A549 (cell line): ENCODE results near the gene CUTA.
A peak's percentile ranks its signal among the peaks of the same experiment; 100 is the strongest.

Experiments
- BHLHE40 ChIP-seq: IDR thresholded peaks from 2 replicates; pipeline ENCODE4 v1.6.1; 2012; ENCODE audit warnings: low read depth, low read length, inconsistent platforms
- NFE2L2 ChIP-seq: fragments of 150-350 bp; conservative IDR thresholded peaks from 2 replicates; pipeline ENCODE4 v1.6.1; 2014; ENCODE audit warnings: low read length
- RAD21 ChIP-seq, 2 experiments: fragments of >200 bp in 1 of 2; sonication (Bioruptor Twin) in 1 of 2; formaldehyde crosslinking in 1 of 2; IDR thresholded peaks in 1 of 2; conservative IDR thresholded peaks in 1 of 2; 2 replicates in 1 of 2; 3 replicates in 1 of 2; pipeline ENCODE4 v1.6.1; 2012 to 2018; ENCODE audit warnings: inconsistent platforms in 1 of 2
- SMC3 ChIP-seq: fragments of >200 bp; sonication (Bioruptor Twin); formaldehyde crosslinking; IDR thresholded peaks from 3 replicates; pipeline ENCODE4 v1.6.1; 2018; ENCODE audit warnings: inconsistent platforms
- TF ChIP-seq, protein P1 (sequence below): fragments of >200 bp; sonication (Bioruptor Twin); formaldehyde crosslinking; IDR thresholded peaks from 3 replicates; pipeline ENCODE4 v1.5.1; 2016
- TF ChIP-seq, protein P2 (sequence below): fragments of 450-650 bp; IDR thresholded peaks from 2 replicates; pipeline ENCODE4 v1.6.1; 2014; ENCODE audit warnings: antibody characterized with exemption

DNA sequence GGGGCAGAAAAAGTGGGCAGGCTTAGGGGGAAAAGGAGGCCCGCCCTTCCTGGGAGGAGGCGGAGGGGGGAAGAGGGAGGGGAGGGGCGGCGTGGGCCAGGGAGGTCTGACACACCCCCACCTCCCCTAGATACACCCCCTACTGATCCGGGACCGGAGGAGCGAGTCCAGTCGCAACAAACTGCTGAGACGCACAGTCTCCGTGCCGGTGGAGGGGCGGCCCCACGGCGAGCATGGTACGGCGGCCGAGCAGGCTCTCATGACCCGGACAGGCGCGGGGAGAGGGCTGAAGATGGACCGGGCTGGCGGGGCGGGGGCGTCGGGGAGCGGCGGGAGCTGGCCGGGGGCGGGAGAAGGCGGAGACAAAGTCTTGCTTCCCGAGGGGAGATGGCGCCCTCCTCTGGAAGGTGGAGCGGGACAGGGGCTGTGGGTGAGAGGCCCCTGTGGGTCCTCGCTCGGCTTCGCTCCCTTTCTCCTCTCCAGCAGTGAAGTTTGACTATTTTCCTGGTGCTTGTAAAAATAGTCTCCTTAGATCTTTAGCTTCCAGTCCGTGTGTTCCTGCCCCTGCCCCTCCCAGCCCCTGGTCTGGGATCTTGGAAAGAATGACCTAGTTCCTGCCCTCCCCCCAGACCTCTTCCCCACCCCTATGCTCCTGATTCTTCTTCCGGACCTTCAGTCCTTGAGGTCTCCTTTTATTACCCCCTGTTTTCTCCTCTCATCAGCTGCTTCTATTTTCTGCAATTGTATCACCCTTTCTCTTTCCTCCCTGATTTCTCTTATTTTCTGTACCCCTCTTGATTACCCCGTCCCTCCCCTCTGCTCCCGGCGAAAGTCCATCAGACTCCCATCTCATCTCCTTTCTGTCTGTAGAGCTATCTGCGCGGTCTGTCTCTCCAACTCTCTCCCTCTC is 8.0 kb upstream of the CUTA start:
- TF ChIP-seq, protein P1, sequence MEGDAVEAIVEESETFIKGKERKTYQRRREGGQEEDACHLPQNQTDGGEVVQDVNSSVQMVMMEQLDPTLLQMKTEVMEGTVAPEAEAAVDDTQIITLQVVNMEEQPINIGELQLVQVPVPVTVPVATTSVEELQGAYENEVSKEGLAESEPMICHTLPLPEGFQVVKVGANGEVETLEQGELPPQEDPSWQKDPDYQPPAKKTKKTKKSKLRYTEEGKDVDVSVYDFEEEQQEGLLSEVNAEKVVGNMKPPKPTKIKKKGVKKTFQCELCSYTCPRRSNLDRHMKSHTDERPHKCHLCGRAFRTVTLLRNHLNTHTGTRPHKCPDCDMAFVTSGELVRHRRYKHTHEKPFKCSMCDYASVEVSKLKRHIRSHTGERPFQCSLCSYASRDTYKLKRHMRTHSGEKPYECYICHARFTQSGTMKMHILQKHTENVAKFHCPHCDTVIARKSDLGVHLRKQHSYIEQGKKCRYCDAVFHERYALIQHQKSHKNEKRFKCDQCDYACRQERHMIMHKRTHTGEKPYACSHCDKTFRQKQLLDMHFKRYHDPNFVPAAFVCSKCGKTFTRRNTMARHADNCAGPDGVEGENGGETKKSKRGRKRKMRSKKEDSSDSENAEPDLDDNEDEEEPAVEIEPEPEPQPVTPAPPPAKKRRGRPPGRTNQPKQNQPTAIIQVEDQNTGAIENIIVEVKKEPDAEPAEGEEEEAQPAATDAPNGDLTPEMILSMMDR: peak; percentile 64
- TF ChIP-seq NFE2L2 (no peak), RAD21 (conservative IDR thresholded peaks at IDR 0.05 in 1 of 2, IDR thresholded peaks at IDR 0.05 in 1 of 2) (peak; percentile 63 to 75), BHLHE40 (no peak), SMC3 (peak; percentile 48; the same call in 2 of the 3 replicates)
- TF ChIP-seq, protein P2, sequence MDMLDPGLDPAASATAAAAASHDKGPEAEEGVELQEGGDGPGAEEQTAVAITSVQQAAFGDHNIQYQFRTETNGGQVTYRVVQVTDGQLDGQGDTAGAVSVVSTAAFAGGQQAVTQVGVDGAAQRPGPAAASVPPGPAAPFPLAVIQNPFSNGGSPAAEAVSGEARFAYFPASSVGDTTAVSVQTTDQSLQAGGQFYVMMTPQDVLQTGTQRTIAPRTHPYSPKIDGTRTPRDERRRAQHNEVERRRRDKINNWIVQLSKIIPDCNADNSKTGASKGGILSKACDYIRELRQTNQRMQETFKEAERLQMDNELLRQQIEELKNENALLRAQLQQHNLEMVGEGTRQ: no peak
